PC-9 (cell line): ENCODE measurements around the gene RIMBP2. TPM values are rescaled to one million over a fixed set of nuclear protein-coding genes. Genes with fewer than 3 reads are reported as not detected.

Experiments
- BruUV-seq: library from RNA; stranded (reverse); fragments of 400-500 nt; replicated peaks from 2 replicates; lab custom pipeline; 2021; lab: Mats Ljungman, UMichigan
- CTCF ChIA-PET: fragments of 300-600 bp; sonication (Branson Sonifier 250); formaldehyde crosslinking; loops from one replicate; lab custom pipeline; 2022; ENCODE audit warnings: antibody characterized with exemption; lab: Charles Lee
- POLR2A ChIA-PET: fragments of 300-600 bp; sonication (Branson Sonifier 250); formaldehyde crosslinking; loops from one replicate; lab custom pipeline; 2022; ENCODE audit warnings: antibody characterized with exemption; ENCODE audit not compliant: unreplicated experiment; lab: Charles Lee
- DNase-seq, 2 experiments: peaks; one replicate each; pipeline versions ENCODE4 v3.0.0 to v3.0.0-alpha.2; 2015 to 2022; ENCODE audit warnings: mixed read lengths in 1 of 2
- H2AFZ ChIP-seq: fragments of 200-600 bp; sonication (generic); 2 replicates; pipeline ENCODE4 v1.8.1; 2017; ENCODE audit warnings: antibody characterized with exemption
- H3F3A ChIP-seq: fragments of 200-600 bp; sonication (generic); 2 replicates; pipeline ENCODE4 v1.8.1; 2017; ENCODE audit warnings: antibody characterized with exemption, mild to moderate bottlenecking, low read depth; ENCODE audit not compliant: insufficient read depth
- H3K27ac ChIP-seq: fragments of 200-600 bp; sonication (generic); 2 replicates; pipeline ENCODE4 v1.6.1; 2016; ENCODE audit warnings: mixed run types
- H3K27me3 ChIP-seq: fragments of 200-600 bp; sonication (generic); 2 replicates; pipeline ENCODE4 v1.6.1; 2016; ENCODE audit warnings: low read depth, mixed run types; ENCODE audit not compliant: insufficient read depth
- H3K36me3 ChIP-seq: fragments of 200-600 bp; sonication (generic); 2 replicates; pipeline ENCODE4 v1.6.1; 2016; ENCODE audit warnings: low read depth, mixed run types
- H3K4me1 ChIP-seq: fragments of 200-600 bp; sonication (generic); replicated peaks from 2 replicates; pipeline ENCODE4 v1.6.1; 2016; ENCODE audit warnings: mixed run types; ENCODE audit not compliant: insufficient read depth
- H3K4me2 ChIP-seq: fragments of 200-600 bp; sonication (generic); 2 replicates; pipeline ENCODE4 v1.6.1; 2017; ENCODE audit warnings: mixed run types
- H3K4me3 ChIP-seq: fragments of 200-600 bp; sonication (generic); 2 replicates; pipeline ENCODE4 v1.6.1; 2016; ENCODE audit warnings: mixed run types
- H3K79me2 ChIP-seq: fragments of 200-600 bp; sonication (generic); 2 replicates; pipeline ENCODE4 v1.6.1; 2017; ENCODE audit warnings: low read depth, mixed run types
- H3K9me2 ChIP-seq: fragments of 200-600 bp; sonication (generic); 2 replicates; pipeline ENCODE4 v1.8.1; 2017; ENCODE audit warnings: mild to moderate bottlenecking; ENCODE audit not compliant: insufficient read depth
- H3K9me3 ChIP-seq: fragments of 200-600 bp; sonication (generic); 2 replicates; pipeline ENCODE4 v1.8.1; 2016; ENCODE audit warnings: low read depth; ENCODE audit not compliant: insufficient read depth
- H4K20me1 ChIP-seq: fragments of 200-600 bp; sonication (generic); 2 replicates; pipeline ENCODE4 v1.8.1; 2017; ENCODE audit not compliant: insufficient read depth
- EZH2 ChIP-seq: fragments of 200-600 bp; sonication (generic); IDR thresholded peaks from 2 replicates; pipeline ENCODE4 v1.8.0; 2017; ENCODE audit warnings: antibody characterized with exemption, low read depth
- intact Hi-C: fragments of 100-400 bp; cut with micrococcal nuclease; formaldehyde crosslinking; loops from one replicate; pipeline ENCODE4 v1.10.0; 2022; ENCODE audit not compliant: unreplicated experiment
- total RNA-seq: library from RNA; stranded (reverse); gene quantifications from 2 replicates; pipeline ENCODE4 v1.2.3, GENCODE V29; 2021
- TF ChIP-seq, protein P1 (sequence below): fragments of 200-600 bp; sonication (generic); conservative IDR thresholded peaks from 2 replicates; pipeline ENCODE4 v1.6.1; 2017; ENCODE audit warnings: mixed run types, antibody characterized with exemption, mild to moderate bottlenecking, moderate library complexity

RIMBP2 gene
- total RNA-seq, 1 experiment from 2014 or later, result not detected

DNA sequence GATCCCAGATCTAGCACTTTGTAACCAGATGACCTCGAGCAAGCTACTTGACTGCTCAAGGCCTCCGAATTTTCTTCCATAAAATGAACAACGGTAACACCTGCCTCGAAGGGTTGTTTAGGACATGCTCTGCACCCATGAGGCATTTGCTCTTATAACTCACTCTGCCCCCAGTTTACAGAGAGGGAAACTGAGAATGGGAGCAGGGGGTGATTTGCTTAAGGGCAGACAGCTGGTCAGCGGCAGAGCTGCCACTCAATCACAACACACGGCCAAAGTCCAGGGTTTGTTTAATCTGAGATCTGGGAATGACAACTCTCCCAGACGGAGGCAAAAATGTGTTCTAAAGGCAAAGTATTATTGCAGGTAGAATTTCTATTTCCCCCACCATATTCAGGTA is 156.3 kb downstream of the RIMBP2 start:
- H2AFZ ChIP-seq, result no peak overlapping the region
- no peaks in the 10 kb centered on the region for H3K9me3 ChIP-seq
- H4K20me1 ChIP-seq, result no peaks in the 10 kb centered on the region; the same call in 1 of the 2 replicates
- no peak overlapping the region for H3K27ac ChIP-seq
- H3K27me3 ChIP-seq, result peaks cover 57% of the 10 kb centered on the region
- ChIA-PET POLR2A (no interaction called here), CTCF (no interaction called here)
- no peak overlapping the region for H3K4me3 ChIP-seq
- H3F3A ChIP-seq, result no peaks in the 10 kb centered on the region
- no peak for TF ChIP-seq EZH2
- TF ChIP-seq, protein P1, sequence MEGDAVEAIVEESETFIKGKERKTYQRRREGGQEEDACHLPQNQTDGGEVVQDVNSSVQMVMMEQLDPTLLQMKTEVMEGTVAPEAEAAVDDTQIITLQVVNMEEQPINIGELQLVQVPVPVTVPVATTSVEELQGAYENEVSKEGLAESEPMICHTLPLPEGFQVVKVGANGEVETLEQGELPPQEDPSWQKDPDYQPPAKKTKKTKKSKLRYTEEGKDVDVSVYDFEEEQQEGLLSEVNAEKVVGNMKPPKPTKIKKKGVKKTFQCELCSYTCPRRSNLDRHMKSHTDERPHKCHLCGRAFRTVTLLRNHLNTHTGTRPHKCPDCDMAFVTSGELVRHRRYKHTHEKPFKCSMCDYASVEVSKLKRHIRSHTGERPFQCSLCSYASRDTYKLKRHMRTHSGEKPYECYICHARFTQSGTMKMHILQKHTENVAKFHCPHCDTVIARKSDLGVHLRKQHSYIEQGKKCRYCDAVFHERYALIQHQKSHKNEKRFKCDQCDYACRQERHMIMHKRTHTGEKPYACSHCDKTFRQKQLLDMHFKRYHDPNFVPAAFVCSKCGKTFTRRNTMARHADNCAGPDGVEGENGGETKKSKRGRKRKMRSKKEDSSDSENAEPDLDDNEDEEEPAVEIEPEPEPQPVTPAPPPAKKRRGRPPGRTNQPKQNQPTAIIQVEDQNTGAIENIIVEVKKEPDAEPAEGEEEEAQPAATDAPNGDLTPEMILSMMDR, result no peak
- no peaks in the 10 kb centered on the region for H3K4me1 ChIP-seq
- no peaks in the 10 kb centered on the region for H3K9me2 ChIP-seq
- no peaks in the 10 kb centered on the region for H3K79me2 ChIP-seq
- H3K36me3 ChIP-seq, result no peaks in the 10 kb centered on the region
- BruUV-seq, result no TSS peak
- no peak for DNase-seq
- intact Hi-C loops, result no loop called here
- H3K4me2 ChIP-seq, result no peak overlapping the region

DNA sequence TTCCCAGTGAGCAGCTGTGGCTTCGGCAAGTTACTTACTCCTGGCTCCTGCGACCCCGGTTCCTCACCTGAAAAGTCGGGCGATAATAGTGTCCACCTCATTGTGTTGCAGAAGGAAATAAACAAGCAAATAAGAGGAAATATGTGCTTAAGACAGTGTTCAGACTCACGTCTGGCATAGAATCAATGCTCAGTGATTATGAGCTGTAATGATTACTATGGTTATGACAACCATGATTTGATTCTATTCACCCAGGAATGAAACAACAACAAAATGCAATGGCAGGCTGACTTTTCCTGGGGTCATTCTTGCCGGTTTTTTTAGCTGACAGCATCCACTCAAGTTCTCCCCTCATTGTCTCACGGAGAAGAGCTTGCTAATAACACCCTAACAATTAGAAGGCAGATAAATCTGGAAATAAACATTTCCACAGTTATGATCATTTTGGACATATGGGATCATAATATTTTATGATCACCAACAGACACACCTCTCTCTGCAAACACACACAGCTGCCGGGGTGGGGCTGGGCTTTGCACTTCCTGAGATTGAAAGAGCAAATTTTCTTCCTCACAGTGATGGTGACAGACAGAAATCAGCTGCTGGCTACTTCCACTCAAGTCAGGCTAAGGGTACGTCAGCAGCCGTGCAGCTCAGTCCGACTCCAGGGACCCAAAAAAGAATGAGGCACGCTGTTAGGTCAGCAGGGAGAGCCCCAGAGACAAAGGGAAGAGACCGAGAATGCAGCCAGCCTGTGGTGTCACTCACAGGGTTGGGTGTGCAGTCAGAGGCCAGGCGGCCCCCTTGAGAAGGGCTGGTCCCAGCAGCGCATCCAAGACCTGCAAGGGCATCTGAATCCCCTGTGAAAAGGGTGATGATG is 158.0 kb downstream of the RIMBP2 start:
- no TSS peak for BruUV-seq
- no peaks in the 10 kb centered on the region for H3K36me3 ChIP-seq
- POLR2A ChIA-PET, result no interaction called here

DNA sequence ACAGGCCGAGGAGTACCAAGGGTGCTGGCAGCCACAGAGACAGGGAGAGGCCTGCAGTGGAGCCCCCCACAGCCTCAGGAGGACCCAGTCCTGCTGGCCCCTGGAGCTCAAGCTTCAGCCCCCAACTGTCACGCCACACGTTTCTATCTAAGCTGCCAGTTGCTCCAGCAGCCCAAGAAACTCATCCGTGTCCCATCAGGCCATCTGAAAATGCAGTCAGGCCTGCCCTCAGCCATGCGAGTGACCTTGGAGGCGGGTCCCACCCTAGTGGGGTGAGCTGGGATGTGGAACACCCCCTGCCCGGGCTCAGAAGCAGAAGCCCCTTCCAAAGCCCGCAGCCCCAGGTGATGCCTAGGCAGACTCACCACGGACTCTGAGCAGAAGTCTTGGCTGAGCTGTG is 158.9 kb downstream of the RIMBP2 start:
- Histone ChIP-seq H3K4me1 (no peaks in the 10 kb centered on the region), H3K4me3 (no peak overlapping the region), H3K27me3 (peaks cover 64% of the 10 kb centered on the region), H3F3A (no peaks in the 10 kb centered on the region), H4K20me1 (no peaks in the 10 kb centered on the region; the same call in 1 of the 2 replicates), H3K27ac (no peak overlapping the region), H3K4me2 (no peak overlapping the region), H3K9me3 (no peaks in the 10 kb centered on the region), H3K79me2 (no peaks in the 10 kb centered on the region), H2AFZ (no peak overlapping the region), H3K36me3 (no peaks in the 10 kb centered on the region), H3K9me2 (no peaks in the 10 kb centered on the region)
- ChIA-PET POLR2A (no interaction called here), CTCF (no interaction called here)
- intact Hi-C loops, result no loop called here
- no peak for DNase-seq
- TF ChIP-seq EZH2, result no peak
- TF ChIP-seq, protein P1, result no peak
- no TSS peak for BruUV-seq

More for the DNA sequence above, 158.0 kb downstream of the RIMBP2 start:
- Histone ChIP-seq H3K27ac (no peak overlapping the region), H3K4me3 (no peak overlapping the region), H3F3A (no peaks in the 10 kb centered on the region), H3K4me1 (no peaks in the 10 kb centered on the region), H3K9me3 (no peaks in the 10 kb centered on the region), H3K4me2 (no peak overlapping the region), H3K27me3 (peaks cover 69% of the 10 kb centered on the region), H2AFZ (no peak overlapping the region), H4K20me1 (no peaks in the 10 kb centered on the region; the same call in 1 of the 2 replicates), H3K9me2 (no peaks in the 10 kb centered on the region), H3K79me2 (no peaks in the 10 kb centered on the region)
- intact Hi-C loops, result no loop called here
- CTCF ChIA-PET, result no interaction called here
- TF ChIP-seq, protein P1, result no peak
- no peak for TF ChIP-seq EZH2
- no peak for DNase-seq
